GDM1 (cell line): Measurements from ENCODE around the gene HOOK1.
"Not testable (repeated sequence)": the region's sequence is repeated elsewhere in the genome, so short reads cannot be mapped to it uniquely, and the experiment has no call there.

Experiments used
- DNase-seq: peaks from one replicate; lab custom pipeline; 2025; lab: John Stamatoyannopoulos, UW

The HOOK1 gene

GRCh38 chr1:59885160-59885832 lies 70.5 kb downstream of the HOOK1 start:
- DNase-seq, result no peak

GRCh38 chr1:59892841-59893811 lies 78.4 kb downstream of the HOOK1 start:
- no peak for DNase-seq

GRCh38 chr1:59897165-59897564 lies 82.4 kb downstream of the HOOK1 start:
- DNase-seq, result no peak

- no peak for DNase-seq
Measured at GRCh38 chr1:59898927-59899326, 84.2 kb downstream of the HOOK1 start.

GRCh38 chr1:59900640-59901039 lies 85.9 kb downstream of the HOOK1 start:
- no peak for DNase-seq

- DNase-seq, result no peak
Measured at GRCh38 chr1:59901770-59902388, 87.1 kb downstream of the HOOK1 start.

GRCh38 chr1:59903141-59903754 lies 88.5 kb downstream of the HOOK1 start:
- DNase-seq, result no peak

- DNase-seq, result no peak
Measured at GRCh38 chr1:59906931-59907330, 92.2 kb downstream of the HOOK1 start.

GRCh38 chr1:59908084-59908483 lies 93.3 kb downstream of the HOOK1 start:
- DNase-seq, result no peak

- no peak for DNase-seq
Measured at GRCh38 chr1:59908682-59909081, 93.9 kb downstream of the HOOK1 start.

GRCh38 chr1:59914791-59915286 lies 100.1 kb downstream of the HOOK1 start:
- not testable (repeated sequence) for DNase-seq

- DNase-seq, result no peak
Measured at GRCh38 chr1:59915516-59915915, 100.8 kb downstream of the HOOK1 start.

GRCh38 chr1:59917026-59917784 lies 102.5 kb downstream of the HOOK1 start:
- DNase-seq, result no peak

- DNase-seq, result no peak
Measured at GRCh38 chr1:59917785-59918180, 103.0 kb downstream of the HOOK1 start.

- no peak for DNase-seq
Measured at GRCh38 chr1:59919746-59920145, 105.0 kb downstream of the HOOK1 start.

GRCh38 chr1:59921258-59921899 lies 106.6 kb downstream of the HOOK1 start:
- DNase-seq, result not testable (repeated sequence)

- DNase-seq, result no peak
Measured at GRCh38 chr1:59924653-59925052, 109.9 kb downstream of the HOOK1 start.
